Measurements from ENCODE around the gene CCDC120.

The CCDC120 gene

GRCh38 chrX:49089553-49089952 lies 30.8 kb downstream of the CCDC120 start:
- H3K27ac ChIP-seq, result no peak overlapping the region
- DNase-seq (ENCODE audit: low read depth, low spot score), result no peak

- no peak overlapping the region for H3K27ac ChIP-seq
- no peak for DNase-seq (ENCODE audit: low read depth, low spot score)
Measured at GRCh38 chrX:49096419-49096818, 37.6 kb downstream of the CCDC120 start.

- peak overlapping the region; percentile 28 for H3K27ac ChIP-seq
- peak; percentile 67 for DNase-seq (ENCODE audit: low read depth, low spot score)
Measured at GRCh38 chrX:49100704-49101628, 42.2 kb downstream of the CCDC120 start.

GRCh38 chrX:49101629-49101984 lies 42.8 kb downstream of the CCDC120 start:
- no peak for DNase-seq (ENCODE audit: low read depth, low spot score)
- H3K27ac ChIP-seq, result no peak overlapping the region

- no peak for DNase-seq (ENCODE audit: low read depth, low spot score)
Measured at GRCh38 chrX:49102190-49102589, 43.4 kb downstream of the CCDC120 start.

GRCh38 chrX:49103637-49104036 lies 44.8 kb downstream of the CCDC120 start:
- DNase-seq (ENCODE audit: low read depth, low spot score), result no peak

More at GRCh38 chrX:49102190-49102589, 43.4 kb downstream of the CCDC120 start:
- H3K27ac ChIP-seq, result no peak overlapping the region

GRCh38 chrX:49106296-49106695 lies 47.5 kb downstream of the CCDC120 start:
- no peak overlapping the region for H3K27ac ChIP-seq
- no peak for DNase-seq (ENCODE audit: low read depth, low spot score)

More at GRCh38 chrX:49103637-49104036, 44.8 kb downstream of the CCDC120 start:
- no peak overlapping the region for H3K27ac ChIP-seq

GRCh38 chrX:49106930-49107329 lies 48.1 kb downstream of the CCDC120 start:
- H3K27ac ChIP-seq, result no peak overlapping the region
- DNase-seq (ENCODE audit: low read depth, low spot score), result peak; percentile 0

- no peak overlapping the region for H3K27ac ChIP-seq
- no peak for DNase-seq (ENCODE audit: low read depth, low spot score)
Measured at GRCh38 chrX:49108641-49109040, 49.8 kb downstream of the CCDC120 start.

GRCh38 chrX:49110417-49110816 lies 51.6 kb downstream of the CCDC120 start:
- DNase-seq (ENCODE audit: low read depth, low spot score), result no peak
- H3K27ac ChIP-seq, result no peak overlapping the region

- no peak overlapping the region for H3K27ac ChIP-seq
- DNase-seq (ENCODE audit: low read depth, low spot score), result no peak
Measured at GRCh38 chrX:49111791-49112190, 53.0 kb downstream of the CCDC120 start.

GRCh38 chrX:49116076-49116475 lies 57.3 kb downstream of the CCDC120 start:
- no peak for DNase-seq (ENCODE audit: low read depth, low spot score)
- H3K27ac ChIP-seq, result no peak overlapping the region

GRCh38 chrX:49116716-49117115 lies 57.9 kb downstream of the CCDC120 start:
- DNase-seq (ENCODE audit: low read depth, low spot score), result no peak
- no peak overlapping the region for H3K27ac ChIP-seq

- no peak for DNase-seq (ENCODE audit: low read depth, low spot score)
- no peak overlapping the region for H3K27ac ChIP-seq
Measured at GRCh38 chrX:49117581-49117980, 58.8 kb downstream of the CCDC120 start.

Data from epithelial cell of prostate (primary cell).